HG02885 (cell line): ENCODE measurements around the gene CTU2.

ENCODE experiments used
- ATAC-seq: cut with Tn5 transposase; IDR thresholded peaks from one replicate; pipeline ENCODE4 v1.9.1; 2021; ENCODE audit warnings: mild to moderate bottlenecking; ENCODE audit not compliant: unreplicated experiment, poor library complexity

Gene CTU2

DNA sequence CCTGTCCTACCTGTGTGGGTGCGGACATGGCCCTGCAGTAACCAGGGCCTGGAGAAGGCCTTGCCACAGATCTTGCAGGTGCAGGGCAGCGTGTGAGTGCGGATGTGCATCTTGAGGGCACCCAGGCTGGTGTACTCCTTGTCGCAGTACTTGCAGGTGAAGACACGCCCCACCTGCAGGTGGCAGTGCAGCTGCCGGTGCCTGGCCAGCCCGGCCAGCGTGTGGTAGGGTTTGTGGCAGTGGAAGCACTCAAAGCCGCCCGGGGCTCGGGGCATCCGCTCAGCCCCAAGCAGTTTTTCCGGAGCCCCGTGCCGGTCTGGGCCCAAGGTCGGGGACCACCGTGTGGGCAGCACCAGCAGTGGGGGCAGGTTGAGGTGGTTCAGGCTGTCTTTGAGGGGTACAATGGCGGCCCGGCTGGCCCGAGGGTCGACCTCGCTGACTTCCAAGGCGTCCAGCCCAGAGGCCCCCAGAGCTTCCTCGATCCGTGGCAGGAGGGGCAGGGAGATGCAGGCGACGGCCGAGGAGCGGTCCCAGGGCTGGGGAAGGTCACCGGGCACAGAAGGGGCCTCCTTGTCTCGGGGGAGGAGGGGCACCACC is 25.1 kb upstream of the CTU2 start:
- ATAC-seq, result no peak

DNA sequence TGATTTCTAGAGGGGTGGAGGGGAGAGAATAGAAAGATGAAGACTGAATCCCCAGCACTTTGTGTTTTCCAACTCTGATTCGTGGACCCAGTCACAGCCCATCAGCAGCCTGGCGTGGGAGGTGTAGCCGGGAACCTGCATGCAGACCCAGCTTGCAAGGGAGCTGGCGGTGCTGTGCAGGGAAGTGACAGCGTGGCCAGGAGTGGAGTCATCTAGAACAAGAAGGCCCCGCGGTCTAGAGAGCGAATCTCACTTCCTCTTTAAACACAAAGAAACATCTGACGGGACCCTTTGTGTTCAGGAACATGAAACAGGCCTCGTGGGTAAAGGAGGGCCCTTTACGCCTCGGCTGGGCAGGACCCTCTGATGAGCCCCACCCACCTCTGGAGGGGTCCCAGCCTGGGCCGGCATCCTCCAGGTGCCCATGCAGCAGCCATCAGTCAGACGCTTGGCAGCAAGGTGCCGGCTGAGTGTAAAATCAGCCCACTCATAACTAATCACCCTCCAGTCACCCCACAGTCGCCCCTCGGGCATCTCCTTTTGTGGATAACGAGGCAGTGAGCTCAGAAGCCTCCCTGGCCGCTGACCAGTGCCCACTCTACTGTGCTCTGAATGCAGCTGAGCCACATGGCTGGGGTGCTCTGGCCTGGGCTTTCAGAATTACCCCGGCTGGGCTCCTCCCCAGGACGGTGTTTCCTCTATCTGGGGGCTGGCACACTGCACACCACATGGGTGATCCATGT is 24.4 kb upstream of the CTU2 start:
- ATAC-seq, result peak; percentile 73

DNA sequence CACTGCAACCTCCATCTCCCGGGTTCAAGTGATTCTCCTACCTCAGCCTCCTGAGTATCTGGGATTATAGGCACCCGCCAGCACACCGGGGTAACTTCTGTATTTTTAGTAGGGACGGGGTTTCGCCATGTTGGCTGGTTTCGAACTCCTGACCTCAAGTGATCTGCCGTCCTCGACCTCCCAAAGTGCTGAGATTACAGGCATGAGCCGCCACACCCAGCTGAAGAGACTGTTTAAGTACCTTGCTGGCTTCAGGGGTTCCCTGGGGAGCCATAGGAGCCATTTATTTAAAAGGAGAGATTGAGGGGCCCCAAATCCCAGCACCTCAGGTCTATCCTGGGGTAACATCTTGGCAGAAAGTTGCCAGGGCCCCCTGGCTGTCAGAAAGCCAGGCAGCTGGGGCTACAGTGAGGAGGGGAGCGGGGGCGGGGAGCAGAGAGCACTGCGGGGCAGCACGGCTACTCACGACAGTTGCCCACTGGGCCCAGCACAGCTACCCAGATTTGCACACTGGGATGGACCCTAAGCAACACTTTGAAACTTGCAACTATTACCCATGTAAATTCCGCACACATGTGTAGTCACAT is 21.6 kb upstream of the CTU2 start:
- no peak for ATAC-seq

DNA sequence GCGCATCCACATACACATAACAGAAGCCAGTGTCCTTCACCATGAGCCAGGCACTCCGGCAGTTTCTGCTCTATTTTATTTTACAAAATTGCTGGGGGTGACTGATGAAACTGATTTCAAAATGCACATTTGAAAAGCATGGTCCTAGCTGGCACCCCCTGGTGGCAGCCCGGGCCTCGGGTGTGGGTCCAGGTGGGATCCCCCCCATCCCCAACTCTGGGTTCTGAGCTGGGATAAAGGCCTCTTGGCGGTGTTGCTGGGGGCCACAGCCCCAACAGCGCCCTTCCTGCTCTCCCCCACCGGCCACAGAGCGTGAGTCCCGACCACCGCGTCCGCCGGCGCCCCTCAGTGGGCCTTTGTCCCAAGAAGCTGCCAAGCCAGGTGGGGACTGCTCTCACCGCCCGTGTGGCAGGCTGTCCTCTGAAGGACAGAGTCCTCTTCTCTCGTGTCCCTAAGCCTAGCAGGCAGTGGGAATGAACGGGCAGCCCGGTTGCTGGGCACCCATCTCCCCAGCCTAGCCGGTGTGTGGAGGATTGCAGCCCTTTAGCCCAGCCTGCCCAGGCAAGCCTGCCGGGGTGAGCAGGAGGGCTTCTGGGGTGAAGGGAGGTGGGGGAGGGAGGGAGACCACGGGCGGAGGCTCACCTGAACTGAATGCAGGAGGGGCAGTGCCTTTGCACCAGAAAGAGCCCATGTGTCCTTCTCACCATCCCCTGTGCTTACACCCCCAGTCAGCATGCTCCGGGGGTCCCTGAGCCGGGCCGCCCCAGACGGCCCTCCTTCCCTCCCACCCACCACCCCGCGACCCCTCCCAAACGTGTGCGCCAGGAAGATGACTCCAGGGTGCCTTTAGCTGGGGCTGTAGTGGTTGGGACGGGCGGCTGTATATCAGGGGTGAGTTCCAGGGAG is 20.9 kb upstream of the CTU2 start:
- no peak for ATAC-seq

DNA sequence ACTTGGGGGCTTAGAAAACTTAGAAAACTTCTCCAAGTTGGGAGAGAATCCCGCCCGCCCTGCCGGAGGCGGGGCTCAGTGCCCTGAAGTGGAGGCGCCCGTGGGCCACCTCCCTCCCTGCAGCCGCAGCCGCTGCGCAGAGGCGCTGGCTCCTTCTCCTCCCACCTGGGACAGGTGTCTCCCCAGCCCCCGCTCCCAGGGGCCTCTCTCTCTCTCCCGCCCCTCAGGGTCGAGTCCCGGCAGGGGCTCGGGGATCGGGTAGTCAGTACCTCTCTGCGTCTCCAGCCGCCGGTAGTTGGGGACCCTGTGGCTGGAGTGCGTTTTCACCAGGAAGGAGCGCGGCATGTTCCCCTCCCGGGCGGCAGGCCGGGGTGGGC is 20.3 kb upstream of the CTU2 start:
- ATAC-seq, result peak; percentile 12

DNA sequence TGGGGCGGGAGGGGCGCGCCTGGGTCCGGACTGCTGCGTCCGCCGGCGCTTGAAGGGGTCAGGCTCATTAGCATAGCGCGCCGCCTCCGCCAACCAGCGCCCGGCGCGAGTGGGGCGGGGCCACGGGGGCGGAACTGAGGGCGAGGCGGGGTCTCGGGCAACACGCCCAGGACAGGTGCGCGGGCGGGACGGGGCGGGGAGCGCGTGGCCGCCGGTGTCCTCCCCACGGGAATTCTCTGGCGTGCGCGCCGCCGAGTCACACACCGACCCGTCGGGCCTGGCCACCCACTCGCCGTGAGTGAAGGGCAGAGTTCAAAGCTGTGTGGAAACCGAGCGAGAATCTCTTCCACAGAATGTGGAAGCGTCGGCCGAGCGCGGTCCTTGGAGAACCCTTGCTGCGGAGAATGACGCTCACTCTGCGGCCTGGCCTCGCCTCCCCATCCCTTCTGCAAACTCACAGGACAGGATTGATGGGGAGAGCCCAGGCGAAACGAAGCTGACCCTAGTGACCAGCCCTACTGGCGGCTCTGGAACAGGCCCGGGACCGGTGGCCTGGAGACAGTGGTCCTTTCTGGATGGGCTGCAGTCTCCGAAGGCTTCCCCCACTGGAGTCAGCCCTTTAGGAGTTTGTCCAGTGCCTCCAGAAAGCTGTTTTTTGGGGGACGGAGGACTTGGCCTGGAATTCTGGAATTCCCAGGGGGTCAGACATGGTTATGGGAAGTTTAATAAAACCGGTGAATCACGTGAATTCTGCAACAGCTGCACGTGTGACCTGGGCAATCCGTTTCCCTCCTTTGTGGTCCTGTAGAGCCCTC is 19.7 kb upstream of the CTU2 start, which contains the start of gene SNAI3:
Gene SNAI3, minus strand, starts transcription at position 69 of the 815 bp plus-strand sequence. CDS start 101 bp downstream, outside the sequence.
- ATAC-seq, result peak; percentile 75

DNA sequence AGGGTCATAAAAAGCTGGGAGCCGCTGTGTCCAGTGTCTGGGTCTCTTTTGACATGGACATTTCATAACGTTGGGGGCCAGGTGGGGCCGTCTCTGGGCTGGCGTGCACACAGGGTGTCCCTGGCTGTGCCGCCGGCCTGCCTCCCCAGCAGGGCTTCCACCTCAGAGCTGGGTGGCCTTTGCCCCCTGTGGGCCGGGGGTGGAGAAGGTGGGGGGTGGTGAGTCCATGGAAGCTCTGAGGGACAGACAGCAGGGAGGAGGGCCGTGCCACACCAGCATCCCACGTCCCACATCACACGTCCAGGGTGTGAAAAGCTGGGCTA is 19.1 kb upstream of the CTU2 start:
- no peak for ATAC-seq

DNA sequence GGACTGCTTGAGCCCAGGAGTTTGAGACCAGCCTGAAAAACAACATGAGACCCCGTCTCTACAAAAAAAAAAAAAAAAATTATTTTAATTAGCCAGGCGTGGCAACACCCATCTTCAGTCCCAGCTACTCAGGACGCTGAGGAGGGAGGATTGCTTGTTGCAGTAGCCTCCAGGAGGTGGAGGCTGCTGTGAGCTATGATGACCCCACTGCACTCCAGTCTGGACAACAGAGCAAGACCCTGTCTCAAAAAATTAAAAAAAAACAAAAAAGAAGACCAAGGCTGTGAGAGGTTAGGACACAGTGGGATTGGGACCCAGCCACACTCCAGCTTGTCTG is 18.7 kb upstream of the CTU2 start:
- no peak for ATAC-seq

DNA sequence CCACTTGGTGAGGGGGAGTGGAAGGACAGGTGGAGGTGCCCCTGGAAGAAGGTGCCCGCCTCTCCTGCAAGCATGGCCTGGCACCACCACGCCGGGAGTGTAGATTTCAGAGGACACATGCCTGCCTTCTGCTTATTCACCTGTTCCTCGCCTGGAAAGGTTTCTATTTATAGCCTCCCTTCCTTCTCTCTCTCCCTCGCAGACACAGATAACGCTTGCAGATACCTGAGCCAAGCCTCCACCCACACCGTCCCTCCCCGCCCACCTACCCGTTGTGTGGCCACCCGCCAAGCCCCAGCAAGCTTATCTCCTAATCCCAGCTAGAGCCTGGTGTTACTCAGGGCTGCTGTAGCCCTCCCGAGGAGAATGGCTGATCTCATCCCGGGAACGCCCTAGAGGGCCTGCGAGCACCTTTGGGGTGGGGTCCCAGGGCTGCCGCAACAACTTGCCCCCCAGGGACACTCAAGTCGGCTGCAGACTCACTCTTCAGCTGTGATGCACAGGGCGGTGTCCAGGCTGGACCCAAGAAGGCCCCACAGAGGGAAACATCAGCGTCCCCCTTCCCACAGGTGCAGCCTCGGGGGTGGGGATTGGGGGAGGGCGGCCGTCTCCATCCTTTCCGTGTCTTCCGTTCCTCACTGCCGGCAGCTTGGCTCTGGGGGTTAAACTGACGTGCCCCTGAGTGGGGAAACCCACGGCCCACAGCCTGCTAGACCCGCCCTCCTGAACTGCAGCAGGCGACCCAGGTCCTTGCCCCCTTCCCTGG is 18.1 kb upstream of the CTU2 start:
- no peak for ATAC-seq

DNA sequence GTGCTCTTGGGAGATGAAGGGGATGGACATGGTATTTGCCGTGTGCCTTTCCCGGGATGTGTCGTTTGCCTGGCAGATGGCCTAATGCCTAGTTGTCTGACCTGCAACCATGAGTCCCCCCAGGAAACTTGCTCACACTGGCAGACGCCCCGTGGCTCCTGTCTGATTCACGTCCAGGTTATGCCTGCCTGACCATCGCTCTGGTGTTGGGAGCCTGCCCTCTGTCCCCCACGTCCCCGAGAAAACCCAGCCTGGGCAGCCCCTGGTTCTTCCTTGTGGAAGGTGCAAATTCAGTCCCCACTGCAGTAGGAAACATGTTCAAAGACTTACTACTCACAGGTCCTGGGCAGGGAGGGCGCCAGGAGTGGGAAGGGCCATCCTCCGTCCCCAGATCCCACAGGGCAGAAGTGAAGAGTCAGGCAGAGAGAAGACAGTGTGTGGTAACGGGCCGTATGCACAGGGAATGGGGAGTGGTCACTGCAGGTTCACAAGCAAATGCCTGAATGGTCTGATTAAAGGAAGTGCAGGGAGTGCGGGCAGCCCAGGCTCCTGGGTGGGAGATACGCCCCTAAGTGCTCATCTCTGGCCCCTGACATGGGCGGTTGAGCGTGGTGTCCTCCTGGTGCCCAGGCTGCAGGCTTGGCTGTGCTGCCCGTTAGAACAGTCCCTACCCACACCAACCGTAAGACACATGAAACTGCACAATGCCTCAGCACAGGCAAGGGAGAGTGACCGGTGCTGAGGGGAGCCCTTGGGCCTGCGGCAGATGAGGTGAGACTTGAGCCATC is 15.8 kb upstream of the CTU2 start:
- no peak for ATAC-seq

DNA sequence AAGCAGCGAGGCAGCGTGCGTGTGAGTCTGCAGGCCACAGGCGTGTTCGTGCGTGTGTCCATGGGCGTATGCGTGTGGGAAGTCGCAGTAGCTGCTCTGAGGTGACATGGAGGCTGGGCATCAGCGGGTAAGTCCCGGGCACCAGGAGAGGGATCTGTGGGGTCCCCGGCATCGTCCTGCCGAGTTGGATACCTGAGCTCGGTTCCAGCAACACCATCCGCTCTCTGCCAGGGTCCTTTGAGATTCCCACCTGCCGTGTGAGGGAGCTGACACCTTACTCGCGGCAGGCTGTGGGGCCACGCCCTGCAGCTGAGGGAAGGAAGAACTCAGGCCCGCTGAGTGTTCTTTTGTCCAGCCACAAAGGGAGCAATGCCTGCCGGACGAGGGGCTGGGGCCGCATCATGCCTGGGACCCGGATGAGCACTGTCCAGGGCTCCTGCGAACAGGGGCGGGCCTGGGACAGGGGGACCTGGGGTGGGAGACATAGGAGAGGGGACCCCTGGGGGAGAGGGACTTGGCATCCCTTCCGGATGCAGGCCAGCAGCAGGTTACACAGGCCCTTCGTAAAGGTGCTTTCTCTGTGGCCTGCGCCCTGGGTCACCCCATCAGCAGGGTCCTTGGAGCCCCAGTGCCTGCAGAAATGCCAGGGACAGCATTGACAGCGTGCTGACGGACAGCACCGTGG is 15.0 kb upstream of the CTU2 start:
- no peak for ATAC-seq

DNA sequence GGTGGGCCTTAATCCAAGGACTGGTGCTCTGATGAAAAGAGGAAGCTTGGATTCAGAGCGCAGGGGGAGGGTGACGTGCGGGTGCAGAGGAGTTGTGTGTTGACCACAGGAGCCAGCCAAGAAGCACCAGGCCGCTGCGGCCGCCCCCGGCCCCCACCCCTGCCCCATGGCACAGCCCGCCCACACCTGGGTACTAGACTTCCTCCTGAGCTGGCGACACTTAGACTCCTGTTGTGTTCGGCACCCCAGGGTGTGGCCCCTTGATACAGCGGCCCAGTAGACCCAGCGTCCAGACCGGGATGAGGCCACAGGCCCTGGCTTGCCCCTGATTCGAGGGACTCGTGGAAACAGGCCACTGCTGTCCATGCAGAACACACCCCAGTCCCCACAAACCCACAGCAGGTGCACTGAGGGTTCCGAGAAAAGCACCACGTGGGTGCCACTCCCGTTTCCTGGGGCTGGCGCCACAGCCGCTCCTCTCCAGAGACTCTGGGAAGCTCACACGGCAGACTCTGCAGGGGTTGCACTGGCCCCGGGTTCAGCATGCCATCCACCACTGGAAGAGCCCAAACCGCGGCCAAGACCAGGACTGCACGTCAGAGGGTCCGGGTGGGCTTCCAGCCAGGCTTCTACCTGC is 14.3 kb upstream of the CTU2 start:
- ATAC-seq, result no peak

DNA sequence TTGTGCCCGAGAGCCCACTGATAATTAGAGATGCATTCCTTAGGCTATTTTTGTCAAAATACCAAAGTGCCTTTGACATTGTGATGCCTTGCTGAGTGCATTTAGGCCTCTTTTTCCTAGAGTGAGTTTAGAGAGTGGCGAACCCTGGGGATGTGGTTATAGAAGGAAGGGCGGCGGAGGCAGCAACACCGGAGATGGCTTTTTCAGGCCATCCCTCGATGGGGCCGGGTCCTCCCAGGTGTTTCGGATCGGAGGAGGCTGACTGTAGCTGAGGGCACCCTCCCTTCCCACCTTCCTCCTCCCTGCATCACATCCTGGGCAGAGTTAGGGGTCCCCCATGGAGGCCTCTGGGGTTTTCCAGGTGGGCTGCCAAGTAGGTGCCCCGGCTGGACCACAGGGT is 13.4 kb upstream of the CTU2 start:
- no peak for ATAC-seq

DNA sequence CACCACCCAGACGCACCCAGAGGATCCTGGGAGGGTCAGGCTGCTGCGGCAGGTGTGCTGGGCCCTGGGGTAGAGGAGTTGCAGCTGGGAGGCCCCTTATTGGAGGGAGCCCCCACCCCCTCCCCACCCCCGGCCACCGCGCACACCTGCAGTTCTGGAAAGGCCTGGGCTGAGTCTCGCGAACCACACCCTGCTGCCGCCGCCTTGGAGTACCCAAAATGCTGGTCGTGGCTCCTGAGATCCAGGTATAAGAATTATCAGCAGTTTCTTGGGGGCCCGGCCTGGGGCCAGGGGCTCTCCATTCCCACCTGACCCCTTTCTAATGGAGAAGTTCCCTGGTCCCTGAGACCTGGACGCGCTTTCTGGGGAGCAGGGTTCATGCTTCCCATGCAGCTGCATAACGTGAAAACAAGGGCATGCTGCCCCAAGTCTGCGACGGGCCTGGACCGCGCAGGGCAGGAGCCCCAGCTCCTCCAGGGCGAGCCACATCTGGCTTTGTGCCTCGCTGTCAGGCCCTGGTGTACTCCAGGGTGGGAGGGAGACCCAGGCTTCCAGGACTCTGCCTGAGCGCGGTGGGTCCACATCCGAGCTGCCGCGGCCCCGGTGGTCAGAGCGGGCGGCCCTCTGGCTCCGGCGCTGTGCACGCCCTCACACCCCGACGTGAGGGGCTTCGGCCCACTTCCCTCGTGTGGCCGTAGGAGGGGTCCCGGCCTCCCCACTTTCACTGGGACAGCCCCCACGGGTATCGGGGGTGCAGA is 12.7 kb upstream of the CTU2 start:
- no peak for ATAC-seq

DNA sequence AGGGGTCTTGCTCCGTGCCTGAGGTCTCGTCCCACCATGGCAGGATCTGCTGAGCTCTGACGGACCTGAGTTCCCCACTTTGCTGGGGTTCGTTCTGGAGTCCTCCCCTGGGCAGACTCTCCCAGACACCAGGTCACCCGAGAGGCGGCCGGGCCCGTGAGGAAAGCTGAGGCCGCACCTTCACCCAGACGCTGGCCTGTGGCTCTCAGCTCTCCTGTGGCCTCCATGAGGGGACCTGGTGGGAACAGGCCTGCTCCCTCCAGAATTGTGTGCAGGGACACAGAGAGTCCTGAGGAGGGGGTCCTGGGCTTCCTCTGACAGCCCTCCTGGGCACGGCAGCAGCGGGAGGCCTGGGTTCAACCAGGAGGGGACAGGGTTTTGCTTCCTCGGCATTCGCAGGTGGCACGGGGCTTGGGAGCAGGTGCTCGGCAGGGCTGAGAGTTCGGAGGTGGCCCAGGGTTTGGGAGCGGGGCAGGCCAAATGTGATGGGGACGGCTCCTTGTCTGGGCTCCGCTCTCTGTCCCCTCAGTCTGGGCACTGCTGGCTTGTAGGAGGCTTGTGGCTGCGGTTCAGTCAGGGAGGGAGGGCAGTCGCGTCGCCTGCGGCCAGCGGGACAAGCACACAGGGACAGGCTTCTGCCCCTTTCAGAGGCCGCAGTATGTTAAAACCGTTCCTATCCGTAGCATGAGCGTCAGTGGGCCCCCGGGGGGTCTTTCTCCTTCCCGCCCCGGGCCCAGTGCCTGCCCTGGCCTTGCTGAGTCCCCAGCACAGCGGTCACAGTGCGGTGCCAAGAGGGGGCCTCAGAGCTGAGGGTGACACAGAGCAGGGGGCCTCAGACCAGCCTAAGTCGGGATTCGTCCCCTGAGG is 11.8 kb upstream of the CTU2 start:
- no peak for ATAC-seq

DNA sequence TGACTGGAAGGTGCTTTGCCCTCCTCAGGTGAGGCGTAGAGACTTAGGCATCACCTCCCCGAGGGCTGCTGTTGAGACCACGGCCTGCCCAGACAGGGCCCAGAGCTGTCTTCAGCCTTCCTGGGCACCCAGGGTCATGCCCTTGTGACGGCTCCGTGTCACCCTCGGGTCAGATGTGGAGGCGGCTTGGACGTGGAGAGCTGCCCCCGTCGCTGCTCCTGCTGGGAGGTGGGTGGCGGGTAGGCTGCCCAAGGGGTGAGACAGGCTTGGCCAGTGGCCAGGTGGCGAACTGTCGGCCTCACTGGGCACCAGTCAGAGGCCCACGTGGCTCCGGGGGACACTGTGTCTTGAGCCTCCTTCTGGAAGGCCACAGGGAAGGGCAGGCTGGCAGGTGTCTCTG is 11.1 kb upstream of the CTU2 start:
- ATAC-seq, result no peak
